ENCODE results near the gene OR5L1.

OR5L1 gene

DNA sequence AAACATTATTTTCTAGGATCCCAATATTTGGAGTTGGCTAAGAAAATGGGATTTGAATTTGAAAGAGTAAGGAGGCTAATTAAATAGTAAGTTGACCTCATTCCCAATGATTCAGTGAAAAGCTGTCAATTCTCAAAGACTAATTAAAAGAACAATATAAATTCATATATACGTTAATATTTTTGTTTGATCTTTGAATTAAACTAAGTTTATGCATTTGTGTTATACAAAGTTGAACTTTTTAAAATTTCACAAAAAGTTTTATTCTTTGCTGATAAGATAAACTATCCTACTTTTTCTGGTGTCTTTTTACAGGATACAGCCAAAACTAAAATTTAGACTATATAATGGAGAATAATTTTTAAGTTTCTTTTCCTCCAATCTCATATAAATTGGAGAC is at the start of gene OR5L1:
OR5L1 (plus strand) TSS at position 301 of the 400 bp plus-strand sequence. CDS start 100 bp downstream, outside the sequence.
- no peak for DNase-seq

DNA sequence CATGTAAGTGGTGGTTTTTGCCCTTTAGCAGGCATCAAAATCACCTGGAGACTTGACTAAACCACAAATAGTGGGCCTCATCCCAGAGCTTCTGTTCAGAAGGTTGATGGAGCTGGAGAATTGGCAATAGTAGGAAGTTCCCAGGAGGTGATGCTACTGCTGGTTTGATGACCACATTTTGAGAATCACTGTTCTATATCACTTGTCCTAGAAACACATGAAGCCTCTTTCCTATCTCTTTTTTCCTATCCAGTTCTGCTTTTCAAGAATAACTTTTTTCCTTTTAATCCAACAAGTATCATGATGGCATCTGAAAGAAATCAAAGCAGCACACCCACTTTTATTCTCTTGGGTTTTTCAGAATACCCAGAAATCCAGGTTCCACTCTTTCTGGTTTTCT is 38.0 kb upstream of the OR5L1 start, which contains the start of gene OR5D13:
OR5D13 (plus strand) TSS at position 301 of the 400 bp plus-strand sequence; CDS start at position 301, 0 bp downstream.
- no peak for DNase-seq

DNA sequence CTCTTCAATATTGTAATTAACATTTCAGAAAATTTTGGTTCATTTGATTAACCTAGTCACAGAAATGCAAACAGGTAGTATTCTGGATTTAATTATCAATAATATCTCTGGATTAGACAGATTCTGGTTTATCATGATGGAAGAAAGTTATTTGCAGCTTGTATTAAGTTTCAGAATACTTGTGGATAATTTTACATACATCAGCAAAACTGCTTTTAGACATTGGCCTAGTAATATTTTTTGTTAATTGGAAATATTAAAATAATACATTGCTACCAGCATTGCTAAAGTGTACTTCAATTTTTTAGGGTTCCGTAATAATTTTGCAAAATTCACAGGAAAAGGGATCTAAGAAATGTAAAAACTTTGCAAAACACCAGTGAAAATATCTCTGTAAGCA is 19.6 kb upstream of the OR5L1 start:
- DNase-seq, result no peak

DNA sequence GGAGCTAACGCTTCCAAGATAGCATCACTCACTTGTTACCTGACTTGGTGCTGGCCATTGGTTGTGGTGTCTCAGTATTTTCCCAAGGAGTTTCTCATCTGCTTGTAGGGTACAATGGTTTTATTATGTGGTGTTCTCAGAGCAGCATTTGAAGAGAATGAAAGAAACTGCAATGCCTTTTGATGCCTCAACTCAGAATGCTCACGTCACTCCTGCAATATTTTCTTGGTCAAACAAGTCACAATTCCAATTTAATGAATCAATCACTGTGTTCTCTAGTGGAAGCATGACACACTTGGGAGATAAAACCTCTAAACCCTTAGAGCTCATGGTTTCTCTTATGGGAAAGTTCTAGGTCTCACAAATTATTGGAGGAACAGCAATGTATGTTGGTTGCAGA is 17.8 kb upstream of the OR5L1 start:
- DNase-seq, result no peak

DNA sequence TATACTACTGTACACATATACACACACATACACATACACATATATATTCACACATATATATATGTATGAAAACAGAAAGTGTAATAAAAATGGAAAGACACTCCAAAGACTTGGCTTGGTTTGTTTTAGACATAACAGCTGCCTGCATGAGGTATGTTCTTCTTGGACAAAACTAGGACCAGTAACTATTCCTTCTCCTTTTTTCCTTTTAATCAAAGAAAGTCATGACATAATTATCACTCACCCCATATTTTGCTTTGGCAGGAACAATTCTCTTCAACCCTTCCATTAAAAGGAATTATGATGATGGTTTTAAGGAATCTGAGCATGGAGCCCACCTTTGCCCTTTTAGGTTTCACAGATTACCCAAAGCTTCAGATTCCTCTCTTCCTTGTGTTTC is 15.9 kb upstream of the OR5L1 start, which contains the start of gene OR5D14:
OR5D14 (plus strand) TSS at position 301 of the 400 bp plus-strand sequence; CDS start at position 301, 0 bp downstream.
- no peak for DNase-seq

DNA sequence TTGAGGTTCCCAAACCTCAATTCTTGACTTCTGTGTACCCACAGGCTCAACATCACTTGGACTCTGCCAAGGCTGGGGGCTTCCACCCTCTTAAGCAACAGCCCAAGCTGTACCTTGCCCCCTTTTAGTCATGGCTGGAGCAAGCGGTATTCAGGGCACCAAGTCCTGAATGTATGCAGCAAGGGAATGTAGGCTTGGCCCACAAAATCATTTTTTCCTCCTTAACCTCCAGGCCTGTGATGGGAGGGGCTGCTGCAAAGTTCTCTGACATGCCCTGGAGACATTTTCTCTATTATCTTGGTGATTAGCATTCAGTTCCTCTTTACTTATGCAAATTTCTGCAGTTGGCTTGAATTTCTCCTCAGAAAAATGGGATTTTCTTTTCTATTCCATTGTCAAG is 4.9 kb upstream of the OR5L1 start:
- no peak for DNase-seq

DNA sequence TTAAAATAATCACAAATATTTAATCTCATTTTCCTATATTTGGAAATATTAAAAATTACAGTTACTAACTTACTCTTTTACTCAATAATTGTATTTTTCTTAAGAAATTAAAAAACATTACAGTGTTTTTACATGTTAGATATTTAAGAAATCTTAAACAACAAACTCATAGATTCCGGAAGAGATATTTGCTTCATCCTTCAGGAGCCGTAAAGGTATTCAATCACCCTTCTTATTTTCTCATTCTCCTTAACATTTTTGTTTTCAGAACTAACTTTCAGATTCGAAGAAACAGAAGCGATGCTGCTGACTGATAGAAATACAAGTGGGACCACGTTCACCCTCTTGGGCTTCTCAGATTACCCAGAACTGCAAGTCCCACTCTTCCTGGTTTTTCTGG is 8.2 kb downstream of the OR5L1 start, which contains the start of gene OR5D18:
OR5D18 (plus strand) TSS at position 301 of the 400 bp plus-strand sequence; CDS start at position 301, 0 bp downstream.
- DNase-seq, result no peak

DNA sequence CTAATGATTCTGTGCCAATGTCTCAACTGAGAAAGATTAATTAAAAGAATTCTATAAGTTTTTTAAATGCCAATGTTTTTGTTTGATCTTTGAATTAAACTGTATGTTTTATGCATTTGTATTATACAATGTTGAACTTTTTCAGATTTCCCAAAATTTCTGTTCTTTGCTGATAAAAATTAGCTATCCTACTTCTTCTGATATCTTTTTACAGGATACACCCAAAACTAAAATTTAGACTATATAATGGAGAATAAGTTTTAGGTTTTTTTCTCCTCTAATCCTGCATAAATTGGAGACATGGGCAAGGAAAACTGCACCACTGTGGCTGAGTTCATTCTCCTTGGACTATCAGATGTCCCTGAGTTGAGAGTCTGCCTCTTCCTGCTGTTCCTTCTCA is 15.8 kb downstream of the OR5L1 start, which contains the start of gene OR5L2:
OR5L2 (plus strand) TSS at position 301 of the 400 bp plus-strand sequence; CDS start at position 301, 0 bp downstream.
- no peak for DNase-seq

DNA sequence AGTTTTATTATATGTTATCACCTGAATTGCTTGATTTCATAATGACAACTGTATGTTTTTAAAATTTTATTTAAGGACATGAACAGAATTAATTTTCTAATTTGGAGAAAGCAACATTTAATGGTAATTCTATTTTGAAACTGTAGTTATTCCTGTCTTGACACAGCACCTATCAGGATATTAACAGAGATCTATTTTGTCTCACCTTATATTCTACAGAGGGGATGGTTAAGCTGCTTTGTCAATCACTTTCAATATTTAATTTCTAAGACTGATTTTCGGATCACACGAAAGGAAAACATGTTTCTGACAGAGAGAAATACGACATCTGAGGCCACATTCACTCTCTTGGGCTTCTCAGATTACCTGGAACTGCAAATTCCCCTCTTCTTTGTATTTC is 27.3 kb downstream of the OR5L1 start, which contains the start of gene OR5D16:
OR5D16 (plus strand) TSS at position 301 of the 400 bp plus-strand sequence; CDS start at position 301, 0 bp downstream.
- no peak for DNase-seq

DNA sequence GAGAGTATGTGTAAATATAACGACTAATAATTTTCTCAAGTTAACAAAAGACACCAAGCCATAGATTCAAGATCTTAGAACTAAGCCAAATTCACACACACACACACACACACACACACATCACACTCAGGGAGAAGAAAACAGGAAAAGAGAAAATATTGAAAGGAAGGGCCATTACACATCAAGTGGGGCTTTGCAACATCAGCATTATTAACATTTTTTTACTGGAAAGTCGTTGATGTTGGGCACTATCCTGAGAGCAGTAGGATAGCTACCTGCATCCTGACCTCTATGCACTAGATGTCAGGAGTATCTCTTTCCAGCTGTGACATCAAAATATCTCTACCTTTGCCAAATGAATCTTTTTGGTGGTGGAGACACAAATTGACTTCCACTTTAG is 36.3 kb downstream of the OR5L1 start:
- DNase-seq, result no peak

DNA sequence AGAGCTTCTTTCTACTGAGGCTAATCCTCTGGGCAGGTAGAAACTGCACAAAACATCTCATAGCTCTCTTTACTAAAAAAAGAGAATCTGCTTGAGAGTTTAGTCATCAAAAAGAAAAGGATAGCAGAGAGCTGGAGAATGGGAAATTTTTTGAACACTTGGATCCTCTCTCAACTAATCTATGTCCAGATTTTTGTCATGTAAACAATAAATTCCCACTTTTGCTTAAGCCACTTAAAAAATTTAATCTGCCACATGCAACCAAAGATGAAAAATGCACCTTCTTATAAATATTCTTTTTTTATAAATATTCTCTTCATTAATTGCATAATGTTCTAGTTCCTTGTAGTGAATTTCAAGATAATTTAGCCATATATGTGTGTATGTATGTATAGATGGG is 37.9 kb downstream of the OR5L1 start:
- DNase-seq, result no peak

DNA sequence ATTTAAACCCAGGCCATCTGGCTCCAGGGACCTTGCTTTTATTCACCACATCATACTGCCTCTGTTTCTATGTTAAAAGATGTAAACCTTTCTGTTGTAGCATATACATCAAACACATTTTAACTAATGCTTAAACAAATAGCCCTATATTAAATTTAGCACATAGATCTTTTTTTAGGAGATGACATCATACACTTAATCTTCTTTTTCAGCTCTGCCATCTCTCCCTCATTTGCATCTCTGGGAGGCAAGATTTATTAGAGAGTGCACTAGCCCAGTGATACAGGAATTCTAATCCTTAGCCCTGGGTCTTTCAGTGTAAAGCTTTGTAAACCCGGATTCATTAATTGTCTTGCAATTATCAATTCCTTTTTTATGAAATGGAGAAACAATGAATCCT is 41.0 kb downstream of the OR5L1 start:
- no peak for DNase-seq

DNA sequence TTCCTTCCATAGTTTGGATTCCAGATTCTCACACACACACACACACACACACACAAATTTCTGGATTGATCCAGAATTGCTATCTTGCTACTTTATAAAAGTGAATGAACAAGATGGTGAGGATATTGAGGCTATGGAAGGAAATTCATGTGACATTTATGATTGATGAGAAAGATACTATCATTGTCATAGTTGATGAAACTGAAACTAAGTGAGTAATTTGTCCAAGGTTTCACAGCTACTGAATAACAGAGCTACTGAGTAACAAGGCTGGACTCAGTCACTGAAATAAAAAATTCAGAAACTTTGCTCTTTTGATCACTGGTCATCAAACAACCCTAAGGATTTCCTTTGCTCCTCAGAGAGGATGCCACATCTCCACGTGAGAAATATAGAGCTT is 43.5 kb downstream of the OR5L1 start:
- no peak for DNase-seq
